Neuronal stem cell (in vitro differentiated cells): Measurements from ENCODE around the gene RBM34.
A peak's percentile ranks its signal among the peaks of the same experiment; 100 is the strongest.
"Not testable (repeated sequence)": the region's sequence is repeated elsewhere in the genome, so short reads cannot be mapped to it uniquely, and the experiment has no call there.

Experiments used
- DNase-seq: peaks from one replicate; pipeline ENCODE4 v3.0.0-alpha.2; 2013; ENCODE audit warnings: low spot score
- H2AFZ ChIP-seq: one replicate; pipeline ENCODE4 v1.6.1; 2013; ENCODE audit warnings: mild to moderate bottlenecking, low read length, inconsistent platforms
- H2AK5ac ChIP-seq: 2 replicates; pipeline ENCODE4 v1.6.1; 2013; ENCODE audit warnings: low read depth, mild to moderate bottlenecking, inconsistent platforms, low read length, moderate library complexity, mixed read lengths
- H2BK120ac ChIP-seq: 2 replicates; pipeline ENCODE4 v1.6.1; 2013; ENCODE audit warnings: low read depth, mild to moderate bottlenecking, inconsistent platforms, low read length, moderate library complexity, mixed read lengths
- H2BK12ac ChIP-seq: one replicate; pipeline ENCODE4 v1.6.1; 2013; ENCODE audit warnings: low read length, inconsistent platforms
- H2BK15ac ChIP-seq: 2 replicates; pipeline ENCODE4 v1.6.1; 2013; ENCODE audit warnings: mild to moderate bottlenecking, low read length, inconsistent platforms, mixed read lengths
- H2BK5ac ChIP-seq: one replicate; pipeline ENCODE4 v1.6.1; 2013; ENCODE audit warnings: inconsistent platforms, mild to moderate bottlenecking, low read length, moderate library complexity
- H3K14ac ChIP-seq: one replicate; pipeline ENCODE4 v1.6.1; 2013; ENCODE audit warnings: low read length, inconsistent platforms
- H3K18ac ChIP-seq: 2 replicates; pipeline ENCODE4 v1.6.1; 2013; ENCODE audit warnings: low read length, inconsistent platforms
- H3K23ac ChIP-seq: 2 replicates; pipeline ENCODE4 v1.6.1; 2013; ENCODE audit warnings: low read depth, mild to moderate bottlenecking, mixed read lengths, low read length, inconsistent platforms; ENCODE audit not compliant: poor library complexity
- H3K27ac ChIP-seq: replicated peaks from 3 replicates; pipeline ENCODE4 v1.5.1; 2013; ENCODE audit warnings: low read length, inconsistent platforms
- H3K27me3 ChIP-seq, 3 experiments: 2 replicates each; pipeline ENCODE4 v1.6.1; 2013; ENCODE audit warnings: low read length in 3 of 3, mild to moderate bottlenecking in 2 of 3, inconsistent platforms in 1 of 3, low read depth in 1 of 3, mixed read lengths in 1 of 3, moderate library complexity in 1 of 3; ENCODE audit not compliant: control insufficient read depth in 3 of 3, insufficient read depth in 3 of 3
- H3K36me3 ChIP-seq, 2 donors: replicated peaks in 1 of 2; 2 replicates each; pipeline ENCODE4 v1.6.1; 2013; ENCODE audit warnings: low read length in 2 of 2; ENCODE audit not compliant: control insufficient read depth in 2 of 2, insufficient read depth in 2 of 2
- H3K4ac ChIP-seq: 2 replicates; pipeline ENCODE4 v1.6.1; 2013; ENCODE audit warnings: inconsistent platforms, mild to moderate bottlenecking, low read length, moderate library complexity
- H3K4me1 ChIP-seq, 2 donors: 1 replicate in 1 of 2; 2 replicates in 1 of 2; pipeline ENCODE4 v1.6.1; 2013; ENCODE audit warnings: low read length in 2 of 2, low read depth in 1 of 2; ENCODE audit not compliant: control insufficient read depth in 2 of 2, insufficient read depth in 1 of 2
- H3K4me2 ChIP-seq: one replicate; pipeline ENCODE4 v1.6.1; 2013; ENCODE audit warnings: mild to moderate bottlenecking, low read length, inconsistent platforms; ENCODE audit not compliant: insufficient read depth, poor library complexity, severe bottlenecking
- H3K4me3 ChIP-seq, 2 donors: 2 replicates each; pipeline ENCODE4 v1.5.1; 2013; ENCODE audit warnings: low read length in 2 of 2, mild to moderate bottlenecking in 2 of 2, inconsistent platforms in 1 of 2, moderate library complexity in 1 of 2
- H3K79me1 ChIP-seq: one replicate; pipeline ENCODE4 v1.6.1; 2013; ENCODE audit warnings: low read depth, mild to moderate bottlenecking, inconsistent platforms, low read length, moderate library complexity
- H3K9ac ChIP-seq: one replicate; pipeline ENCODE4 v1.6.1; 2013; ENCODE audit warnings: mild to moderate bottlenecking, low read depth, low read length, inconsistent platforms; ENCODE audit not compliant: poor library complexity
- H3K9me3 ChIP-seq, 2 donors: replicated peaks in 1 of 2; 2 replicates each; pipeline versions ENCODE3 to v1.6.1; 2013; ENCODE audit warnings: low read length in 2 of 2, mild to moderate bottlenecking in 2 of 2, inconsistent platforms in 1 of 2, low read depth in 1 of 2, mixed read lengths in 1 of 2, moderate library complexity in 1 of 2; ENCODE audit not compliant: control insufficient read depth in 2 of 2, insufficient read depth in 1 of 2
- H4K8ac ChIP-seq: one replicate; pipeline ENCODE4 v1.6.1; 2013; ENCODE audit warnings: low read depth, mild to moderate bottlenecking, inconsistent platforms, low read length, moderate library complexity
- H4K91ac ChIP-seq: one replicate; pipeline ENCODE4 v1.6.1; 2013; ENCODE audit warnings: low read length, low read depth, mild to moderate bottlenecking, inconsistent platforms; ENCODE audit not compliant: poor library complexity
- WGBS, 2 donors: extraction: QIAGEN DNeasy Blood & Tissue Kit; methylation state at CpG; one replicate each; pipeline ENCODE4 v1.1.7; 2013; ENCODE audit warnings: missing lambda C conversion rate in 2 of 2, mixed read lengths in 1 of 2; ENCODE audit not compliant: insufficient read length in 2 of 2, insufficient replicate concordance in 1 of 2; ENCODE audit errors: extremely low coverage in 2 of 2; 5-methylcytosine and 5-hydroxymethylcytosine counted together

RBM34 gene

GRCh38 chr1:235160383-235160956, 580 bp downstream of the RBM34 start:
- no CpG with 5 or more reads among the region's 14 CpGs for WGBS, 2 donors
- H2BK15ac ChIP-seq = no peak overlapping the region
- H4K8ac ChIP-seq = no peak overlapping the region
- no peak overlapping the region for H2AK5ac ChIP-seq
- H3K9me3 ChIP-seq = no peaks in the 10 kb centered on the region
- no peak overlapping the region for H2BK120ac ChIP-seq
- H3K23ac ChIP-seq = no peak overlapping the region
- no peak for DNase-seq
- no peak overlapping the region for H2BK5ac ChIP-seq
- H3K27me3 ChIP-seq = no peaks in the 10 kb centered on the region
- peaks cover 3% of the 10 kb centered on the region in 2 donors for H3K4me1 ChIP-seq
- peak overlapping the region; percentile 57 for H3K14ac ChIP-seq
- H2BK12ac ChIP-seq = no peak overlapping the region
- peaks cover 3% of the 10 kb centered on the region for H3K79me1 ChIP-seq
- peak overlapping the region; percentile 61 for H3K4me2 ChIP-seq
- peaks cover 13 to 48% of the 10 kb centered on the region in 2 donors for H3K36me3 ChIP-seq
- H2AFZ ChIP-seq = peak overlapping the region; percentile 88
- peak overlapping the region; percentile 95 for H3K9ac ChIP-seq
- peak overlapping the region; percentile 77 to 92 for H3K4me3 ChIP-seq
- peak overlapping the region; percentile 93 for H3K18ac ChIP-seq
- peak overlapping the region; percentile 58 for H3K27ac ChIP-seq
- no peak overlapping the region for H3K4ac ChIP-seq
- no peak overlapping the region for H4K91ac ChIP-seq

GRCh38 chr1:235159930-235160329, 1.1 kb downstream of the RBM34 start:
- no CpG with 5 or more reads among the region's 9 CpGs for WGBS, 2 donors
- not testable (repeated sequence) for H3K27ac ChIP-seq, H4K8ac ChIP-seq, DNase-seq, H3K23ac ChIP-seq, H2BK120ac ChIP-seq, H3K79me1 ChIP-seq, H3K18ac ChIP-seq, H3K9me3 ChIP-seq, H3K4ac ChIP-seq, H2AK5ac ChIP-seq, H3K4me1 ChIP-seq, H2BK12ac ChIP-seq, H2BK15ac ChIP-seq, H3K4me2 ChIP-seq, H3K9ac ChIP-seq, H3K27me3 ChIP-seq, H4K91ac ChIP-seq, H3K14ac ChIP-seq, H2BK5ac ChIP-seq, H2AFZ ChIP-seq
- peak overlapping the region in 1 of 2 donors; percentile 77 for H3K4me3 ChIP-seq
- peaks cover 13 to 53% of the 10 kb centered on the region in 2 donors for H3K36me3 ChIP-seq

GRCh38 chr1:235159284-235159683, 1.8 kb downstream of the RBM34 start:
- H4K91ac ChIP-seq, H3K9ac ChIP-seq, H2BK120ac ChIP-seq, H2BK5ac ChIP-seq, DNase-seq, H3K27me3 ChIP-seq, H3K14ac ChIP-seq, H2AK5ac ChIP-seq, H4K8ac ChIP-seq, H2BK15ac ChIP-seq, H3K4me2 ChIP-seq, H3K9me3 ChIP-seq, H3K18ac ChIP-seq, H3K4me3 ChIP-seq, H2AFZ ChIP-seq, H3K4ac ChIP-seq, H3K23ac ChIP-seq, H2BK12ac ChIP-seq, H3K79me1 ChIP-seq, H3K27ac ChIP-seq, H3K4me1 ChIP-seq: not testable (repeated sequence)
- H3K36me3 ChIP-seq = peaks cover 15 to 59% of the 10 kb centered on the region in 2 donors
- no CpG with 5 or more reads among the region's 9 CpGs for WGBS, 2 donors

GRCh38 chr1:235158680-235159079, 2.4 kb downstream of the RBM34 start:
- no peaks in the 10 kb centered on the region for H3K27me3 ChIP-seq
- no peak overlapping the region for H4K91ac ChIP-seq
- no peak overlapping the region for H4K8ac ChIP-seq
- no peak overlapping the region for H2BK12ac ChIP-seq
- H3K14ac ChIP-seq = no peak overlapping the region
- H3K4me3 ChIP-seq = no peak overlapping the region
- H3K27ac ChIP-seq = no peak overlapping the region
- H2BK5ac ChIP-seq = no peak overlapping the region
- H3K9ac ChIP-seq = no peak overlapping the region
- H3K36me3 ChIP-seq = peaks cover 16 to 63% of the 10 kb centered on the region in 2 donors
- no peak for DNase-seq
- no peak overlapping the region for H2AFZ ChIP-seq
- peaks cover 3% of the 10 kb centered on the region for H3K79me1 ChIP-seq
- H2BK15ac ChIP-seq = no peak overlapping the region
- no peak overlapping the region for H3K18ac ChIP-seq
- no peak overlapping the region for H2BK120ac ChIP-seq
- no peak overlapping the region for H3K23ac ChIP-seq
- no CpG with 5 or more reads among the region's 6 CpGs for WGBS, 2 donors
- no peak overlapping the region for H3K4me2 ChIP-seq
- no peak overlapping the region for H2AK5ac ChIP-seq
- peaks cover 3% of the 10 kb centered on the region in 2 donors for H3K4me1 ChIP-seq
- no peak overlapping the region for H3K4ac ChIP-seq
- no peaks in the 10 kb centered on the region for H3K9me3 ChIP-seq
